GM12878 (cell line): Measurements from ENCODE around the gene ACTL10.

Experiments used
- CREM ChIP-seq: IDR thresholded peaks from 2 replicates; pipeline ENCODE4 v1.6.1; 2014; ENCODE audit warnings: antibody characterized with exemption, low read depth
- CTCF ChIP-seq, 3 experiments: IDR thresholded peaks in 2 of 3; conservative IDR thresholded peaks in 1 of 3; 2 replicates each; pipeline ENCODE4 v1.5.1; 2011; ENCODE audit warnings: low read depth in 3 of 3, low read length in 3 of 3, mild to moderate bottlenecking in 3 of 3, control low read depth in 2 of 3, moderate library complexity in 2 of 3, inconsistent platforms in 1 of 3, mixed read lengths in 1 of 3; ENCODE audit not compliant: control insufficient read depth in 2 of 3, insufficient read depth in 1 of 3; ENCODE audit errors: extremely low read depth in 1 of 3
- FOS ChIP-seq: IDR thresholded peaks from 3 replicates; pipeline ENCODE4 v1.6.1; 2011; ENCODE audit warnings: borderline replicate concordance; ENCODE audit not compliant: insufficient read length; ENCODE audit errors: extremely low read depth
- GABPA ChIP-seq: IDR thresholded peaks from 2 replicates; pipeline ENCODE4 v1.6.1; 2014; ENCODE audit warnings: antibody characterized with exemption, low read depth, mild to moderate bottlenecking, inconsistent platforms
- GATAD2B ChIP-seq: fragments of 450-650 bp; conservative IDR thresholded peaks from 2 replicates; pipeline ENCODE4 v1.6.1; 2017; ENCODE audit warnings: low read depth, mild to moderate bottlenecking, moderate library complexity
- HDAC2 ChIP-seq: fragments of 200-600 bp; sonication (generic); IDR thresholded peaks from 2 replicates; pipeline ENCODE4 v1.6.1; 2017
- HDAC6 ChIP-seq: fragments of 200-600 bp; sonication (generic); IDR thresholded peaks from one replicate; pipeline ENCODE4 v1.8.0; 2017; ENCODE audit warnings: antibody characterized with exemption; ENCODE audit not compliant: unreplicated experiment
- POLR2A ChIP-seq: IDR thresholded peaks from 2 replicates; pipeline ENCODE4 v1.6.1; 2011; ENCODE audit warnings: low read depth, mild to moderate bottlenecking, low read length
- SMARCA5 ChIP-seq: fragments of 450-650 bp; IDR thresholded peaks from 2 replicates; pipeline ENCODE4 v1.6.1; 2017; ENCODE audit warnings: mild to moderate bottlenecking
- SP1 ChIP-seq: IDR thresholded peaks from one replicate; pipeline ENCODE4 v1.6.1; 2011; ENCODE audit warnings: low read depth, low read length
- SPI1 ChIP-seq: IDR thresholded peaks from 2 replicates; pipeline ENCODE4 v1.6.1; 2011; ENCODE audit warnings: low read depth, mild to moderate bottlenecking, low read length, moderate library complexity, borderline replicate concordance; ENCODE audit not compliant: insufficient read depth
- YY1 ChIP-seq: IDR thresholded peaks from 2 replicates; pipeline ENCODE4 v1.6.1; 2011; ENCODE audit warnings: low read depth, mild to moderate bottlenecking, low read length
- TF ChIP-seq, protein P1 (sequence below): IDR thresholded peaks from 2 replicates; pipeline ENCODE4 v1.6.1; 2012; ENCODE audit warnings: low read depth, low read length, improper control_type of control experiment
- TF ChIP-seq, protein P2 (sequence below): fragments of 450-650 bp; IDR thresholded peaks from 2 replicates; pipeline ENCODE4 v1.6.1; 2017; ENCODE audit warnings: mild to moderate bottlenecking

GRCh38 chr20:33687993-33688937 is 21.5 kb downstream of the ACTL10 start:
- TF ChIP-seq YY1 = no peak
- TF ChIP-seq CTCF (IDR thresholded peaks at IDR 0.05 in 2 of 3, conservative IDR thresholded peaks at IDR 0.05 in 1 of 3; ENCODE audit: control insufficient read depth in 2 of 3, extremely low read depth in 1 of 3, insufficient read depth in 1 of 3, low read depth in 3 of 3, low read length in 3 of 3) = no peak
- TF ChIP-seq HDAC6 = no peak
- TF ChIP-seq GATAD2B = no peak
- no peak for TF ChIP-seq GABPA
- TF ChIP-seq SMARCA5 = no peak
- TF ChIP-seq, protein P1, sequence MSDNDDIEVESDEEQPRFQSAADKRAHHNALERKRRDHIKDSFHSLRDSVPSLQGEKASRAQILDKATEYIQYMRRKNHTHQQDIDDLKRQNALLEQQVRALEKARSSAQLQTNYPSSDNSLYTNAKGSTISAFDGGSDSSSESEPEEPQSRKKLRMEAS = no peak
- no peak for TF ChIP-seq SPI1
- no peak for TF ChIP-seq FOS
- no peak for TF ChIP-seq POLR2A
- no peak for TF ChIP-seq HDAC2
- no peak for TF ChIP-seq SP1
- TF ChIP-seq CREM = no peak
- TF ChIP-seq, protein P2, sequence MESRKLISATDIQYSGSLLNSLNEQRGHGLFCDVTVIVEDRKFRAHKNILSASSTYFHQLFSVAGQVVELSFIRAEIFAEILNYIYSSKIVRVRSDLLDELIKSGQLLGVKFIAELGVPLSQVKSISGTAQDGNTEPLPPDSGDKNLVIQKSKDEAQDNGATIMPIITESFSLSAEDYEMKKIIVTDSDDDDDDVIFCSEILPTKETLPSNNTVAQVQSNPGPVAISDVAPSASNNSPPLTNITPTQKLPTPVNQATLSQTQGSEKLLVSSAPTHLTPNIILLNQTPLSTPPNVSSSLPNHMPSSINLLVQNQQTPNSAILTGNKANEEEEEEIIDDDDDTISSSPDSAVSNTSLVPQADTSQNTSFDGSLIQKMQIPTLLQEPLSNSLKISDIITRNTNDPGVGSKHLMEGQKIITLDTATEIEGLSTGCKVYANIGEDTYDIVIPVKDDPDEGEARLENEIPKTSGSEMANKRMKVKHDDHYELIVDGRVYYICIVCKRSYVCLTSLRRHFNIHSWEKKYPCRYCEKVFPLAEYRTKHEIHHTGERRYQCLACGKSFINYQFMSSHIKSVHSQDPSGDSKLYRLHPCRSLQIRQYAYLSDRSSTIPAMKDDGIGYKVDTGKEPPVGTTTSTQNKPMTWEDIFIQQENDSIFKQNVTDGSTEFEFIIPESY = no peak
